Lower leg skin (tissue), 4 donors: ENCODE results near the gene DOCK3. TPM values are rescaled to one million over a fixed set of nuclear protein-coding genes. Genes with fewer than 3 reads are reported as not detected.

Source experiments
- DNase-seq, 2 donors: peaks; one replicate each; pipeline ENCODE4 v3.0.0-alpha.2; 2019; ENCODE audit warnings: low spot score in 2 of 2
- H3K4me3 ChIP-seq: fragments of 200-600 bp; sonication (generic); 2 replicates; pipeline ENCODE4 v1.5.1; 2017; ENCODE audit warnings: mild to moderate bottlenecking, low read depth; ENCODE audit not compliant: poor library complexity, severe bottlenecking
- POLR2A ChIP-seq, 2 donors: fragments of 450-650 bp; IDR thresholded peaks; one replicate each; pipeline ENCODE4 v1.6.1; 2016 to 2017; ENCODE audit warnings: antibody characterized with exemption in 2 of 2, mild to moderate bottlenecking in 1 of 2, moderate library complexity in 1 of 2
- WGBS, 2 donors: methylation state at CpG; one replicate each; pipeline ENCODE4 v1.1.5; 2018; 5-methylcytosine and 5-hydroxymethylcytosine counted together
- intact Hi-C: fragments of 100-400 bp; cut with DNase I; formaldehyde crosslinking; loops from one replicate; pipeline ENCODE4 v1.15.0; 2023; ENCODE audit warnings: low total_unique reads
- total RNA-seq, 4 donors: library from RNA; depleted of rRNA; stranded (reverse); fragments of >200 nt; gene quantifications; one replicate each; pipeline ENCODE4 v1.1.0, GENCODE V29; 2016
- TF ChIP-seq, protein P1 (sequence below), 3 donors: fragments of 450-650 bp; IDR thresholded peaks; one replicate each; pipeline ENCODE4 v1.5.1; 2016; ENCODE audit warnings: antibody characterized with exemption in 3 of 3, mild to moderate bottlenecking in 3 of 3, moderate library complexity in 2 of 3

DOCK3 gene
- total RNA-seq, 4 donors from 2014 or later, result 2.0 to 4.5 (median 3.0) TPM

DNA sequence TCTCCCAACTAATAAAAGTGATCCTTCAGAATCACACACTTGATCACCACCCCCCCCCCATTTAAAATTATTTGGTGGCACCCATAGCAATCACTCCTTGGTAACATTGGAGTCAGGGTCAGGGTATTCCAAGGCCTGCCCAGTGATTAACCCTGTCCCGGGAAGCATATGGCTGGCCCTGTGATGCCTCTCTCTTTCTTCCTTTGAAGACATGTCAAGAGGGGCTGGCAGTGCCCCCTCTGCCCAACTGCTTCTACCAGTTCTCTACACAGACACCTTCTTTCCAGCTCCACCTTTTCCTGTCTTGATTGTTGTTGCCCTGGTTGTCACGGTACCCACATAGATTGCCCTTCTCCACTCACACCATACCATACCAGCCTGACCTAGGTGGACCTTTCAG, 679.4 kb downstream of the DOCK3 start:
- intact Hi-C loops, result no loop called here
- no peak overlapping the region for H3K4me3 ChIP-seq
- DNase-seq, result peak in 1 of 2 donors; percentile 69
- TF ChIP-seq POLR2A (IDR thresholded peaks at IDR 0.05), result no peak
- TF ChIP-seq, protein P1, sequence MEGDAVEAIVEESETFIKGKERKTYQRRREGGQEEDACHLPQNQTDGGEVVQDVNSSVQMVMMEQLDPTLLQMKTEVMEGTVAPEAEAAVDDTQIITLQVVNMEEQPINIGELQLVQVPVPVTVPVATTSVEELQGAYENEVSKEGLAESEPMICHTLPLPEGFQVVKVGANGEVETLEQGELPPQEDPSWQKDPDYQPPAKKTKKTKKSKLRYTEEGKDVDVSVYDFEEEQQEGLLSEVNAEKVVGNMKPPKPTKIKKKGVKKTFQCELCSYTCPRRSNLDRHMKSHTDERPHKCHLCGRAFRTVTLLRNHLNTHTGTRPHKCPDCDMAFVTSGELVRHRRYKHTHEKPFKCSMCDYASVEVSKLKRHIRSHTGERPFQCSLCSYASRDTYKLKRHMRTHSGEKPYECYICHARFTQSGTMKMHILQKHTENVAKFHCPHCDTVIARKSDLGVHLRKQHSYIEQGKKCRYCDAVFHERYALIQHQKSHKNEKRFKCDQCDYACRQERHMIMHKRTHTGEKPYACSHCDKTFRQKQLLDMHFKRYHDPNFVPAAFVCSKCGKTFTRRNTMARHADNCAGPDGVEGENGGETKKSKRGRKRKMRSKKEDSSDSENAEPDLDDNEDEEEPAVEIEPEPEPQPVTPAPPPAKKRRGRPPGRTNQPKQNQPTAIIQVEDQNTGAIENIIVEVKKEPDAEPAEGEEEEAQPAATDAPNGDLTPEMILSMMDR (IDR thresholded peaks at IDR 0.05), result no peak
- WGBS, 2 donors, result 88% methylated on average over 2 of the region's 2 CpGs

DNA sequence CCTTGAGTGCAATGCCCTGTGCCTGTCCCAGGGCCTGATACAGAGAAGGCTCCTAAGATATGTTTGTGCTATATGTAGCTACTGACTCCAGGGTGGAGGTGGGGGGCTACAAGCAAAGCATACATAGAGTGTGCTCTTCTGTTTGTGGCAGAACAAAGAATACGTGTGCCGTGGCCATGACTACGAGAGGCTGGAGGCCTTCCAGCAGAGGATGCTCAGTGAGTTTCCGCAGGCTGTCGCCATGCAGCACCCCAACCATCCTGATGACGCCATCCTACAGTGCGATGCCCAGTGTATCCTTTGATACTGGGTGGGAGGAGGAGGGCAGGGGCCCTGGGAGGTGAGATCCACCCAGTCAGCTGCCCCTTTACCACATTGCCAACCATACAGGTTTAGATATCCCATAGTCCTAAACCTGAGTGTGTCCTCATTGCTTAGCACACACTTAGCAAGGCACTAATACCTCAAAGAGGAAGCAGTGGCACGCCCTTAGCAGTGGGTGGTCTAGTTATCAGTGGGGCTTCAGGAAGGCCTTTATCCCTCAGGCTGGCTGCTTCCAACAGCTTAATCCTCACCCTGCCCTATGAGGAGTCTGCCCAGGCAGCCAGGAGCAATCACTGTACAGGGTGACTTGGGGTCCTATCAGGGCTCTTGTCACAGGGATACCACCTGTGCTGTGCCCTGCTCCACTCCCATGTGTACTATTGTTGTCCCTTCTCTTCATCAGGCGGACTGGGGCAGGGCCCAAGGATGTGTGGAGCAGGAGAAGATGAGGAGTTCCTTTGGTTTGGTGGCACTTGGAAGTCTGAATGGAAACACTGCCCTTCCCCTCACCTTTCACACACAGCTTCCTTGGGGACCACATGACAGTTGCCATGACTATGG, 680.2 kb downstream of the DOCK3 start:
- DNase-seq, result peak in 1 of 2 donors; percentile 75
- TF ChIP-seq, protein P1 (IDR thresholded peaks at IDR 0.05), result no peak
- TF ChIP-seq POLR2A (IDR thresholded peaks at IDR 0.05), result no peak
- H3K4me3 ChIP-seq, result no peak overlapping the region
- WGBS, 2 donors, result 79 to 89% methylated on average over 9 of the region's 9 CpGs
- intact Hi-C loops, result loop anchor here (5.0 kb wide), 1 partner anchor 263 kb away; no protein-coding TSS in a partner anchor

DNA sequence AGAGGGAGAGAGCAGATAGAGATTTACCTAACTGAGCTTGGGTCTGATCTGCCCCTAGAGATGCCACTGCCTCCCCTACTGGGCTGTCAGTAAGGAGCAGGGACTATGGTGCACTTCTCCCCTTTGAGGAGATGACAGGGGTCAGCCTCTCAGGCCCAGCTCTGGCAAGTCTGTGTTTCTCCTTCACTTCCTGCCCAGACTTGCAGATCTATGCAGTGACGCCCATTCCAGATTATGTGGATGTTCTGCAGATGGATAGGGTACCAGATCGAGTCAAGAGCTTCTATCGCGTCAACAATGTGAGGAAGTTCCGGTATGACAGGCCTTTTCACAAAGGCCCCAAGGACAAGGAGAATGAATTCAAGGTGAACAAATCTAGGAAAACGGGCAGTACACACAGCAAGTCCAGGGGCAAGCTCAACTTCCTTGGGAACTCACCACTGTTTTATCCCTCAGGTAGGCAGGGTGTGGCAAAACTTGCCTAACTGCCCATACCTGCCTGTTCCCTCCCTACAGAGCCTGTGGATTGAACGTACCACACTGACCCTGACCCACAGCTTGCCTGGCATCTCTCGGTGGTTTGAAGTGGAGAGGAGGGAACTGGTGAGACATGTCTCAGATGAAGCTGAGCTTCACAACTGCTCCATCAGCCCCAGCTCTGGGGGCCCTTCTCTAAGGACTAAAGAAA, 681.3 kb downstream of the DOCK3 start:
- 51 to 63% methylated on average over 8 of the region's 8 CpGs for WGBS, 2 donors
- TF ChIP-seq, protein P1 (IDR thresholded peaks at IDR 0.05), result no peak
- no peak for TF ChIP-seq POLR2A (IDR thresholded peaks at IDR 0.05)
- peak in 1 of 2 donors; percentile 58 for DNase-seq

DNA sequence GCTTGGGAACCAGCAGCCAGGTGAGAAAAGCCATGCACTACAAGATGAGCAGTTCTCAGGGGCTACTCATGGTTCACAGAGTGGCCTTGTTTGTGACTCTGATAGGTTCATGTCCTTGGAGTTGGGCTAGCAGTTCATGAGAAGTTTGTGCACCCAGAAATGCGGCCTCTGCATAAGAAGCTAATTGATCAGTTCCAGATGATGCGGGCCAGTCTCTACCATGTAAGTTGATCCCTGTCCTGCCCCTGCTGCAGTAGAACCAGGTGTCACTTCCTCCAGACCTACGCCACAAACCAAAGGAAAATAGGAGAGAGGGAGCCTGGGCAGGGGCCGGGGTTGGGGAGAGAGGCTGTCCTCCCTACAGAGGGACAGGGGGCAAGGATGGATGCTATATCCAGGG, 683.1 kb downstream of the DOCK3 start:
- WGBS, 2 donors, result 57 to 67% methylated on average over 4 of the region's 4 CpGs
- no peak overlapping the region for H3K4me3 ChIP-seq
- TF ChIP-seq POLR2A (IDR thresholded peaks at IDR 0.05), result no peak
- TF ChIP-seq, protein P1 (IDR thresholded peaks at IDR 0.05), result no peak
- peak in 1 of 2 donors; percentile 46 for DNase-seq
- intact Hi-C loops, result loop anchor here (5.0 kb wide), 1 partner anchor 266 kb away; no protein-coding TSS in a partner anchor

More for the DNA sequence above, 681.3 kb downstream of the DOCK3 start:
- H3K4me3 ChIP-seq, result no peak overlapping the region
- intact Hi-C loops, result loop anchor here (5.0 kb wide), 1 partner anchor 264 kb away; no protein-coding TSS in a partner anchor

DNA sequence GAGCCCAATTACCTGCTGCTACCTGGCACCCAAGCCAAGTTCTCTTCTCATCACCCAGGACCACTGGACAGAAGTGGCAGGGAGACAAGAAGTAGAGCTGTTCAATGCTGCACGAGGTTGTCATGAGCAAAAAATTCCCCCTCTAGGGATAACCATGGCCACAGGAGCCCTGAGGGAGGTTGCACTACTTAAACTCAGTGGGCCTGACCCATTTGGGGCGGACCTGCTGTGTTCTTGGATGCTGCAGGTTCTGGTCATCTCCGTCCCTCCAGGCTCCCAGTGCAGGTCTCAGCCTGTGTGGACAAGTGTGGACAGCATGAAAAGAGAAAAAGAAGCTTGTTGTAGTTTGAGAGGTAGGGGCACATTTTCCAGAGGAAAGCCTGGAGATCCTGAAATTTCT, 684.3 kb downstream of the DOCK3 start:
- WGBS, 2 donors, result 67 to 77% methylated on average over 3 of the region's 3 CpGs

More for the DNA sequence above, 684.3 kb downstream of the DOCK3 start:
- no peak for TF ChIP-seq POLR2A (IDR thresholded peaks at IDR 0.05)
- TF ChIP-seq, protein P1 (IDR thresholded peaks at IDR 0.05), result no peak
- intact Hi-C loops, result loop anchor here (5.0 kb wide), 1 partner anchor 267 kb away; no protein-coding TSS in a partner anchor
- H3K4me3 ChIP-seq, result no peak overlapping the region
- DNase-seq, result peak in 1 of 2 donors; percentile 74
